Endothelial cell (in vitro differentiated cells): ENCODE data around the gene PON2. TPM values are rescaled to one million over a fixed set of nuclear protein-coding genes. Genes with fewer than 3 reads are reported as not detected.

Experiments
- DNase-seq: peaks from one replicate; pipeline ENCODE4 v3.0.0; 2021; ENCODE audit warnings: low spot score
- H3K27ac Mint-ChIP-seq: one replicate; pipeline ENCODE4 v1.8.0; 2021; ENCODE audit warnings: mixed read lengths, inconsistent platforms; ENCODE audit not compliant: unreplicated experiment
- H3K27me3 Mint-ChIP-seq: one replicate; pipeline ENCODE4 v1.8.0; 2021; ENCODE audit warnings: mild to moderate bottlenecking, moderate library complexity, mixed read lengths, inconsistent platforms; ENCODE audit not compliant: unreplicated experiment
- H3K36me3 Mint-ChIP-seq: one replicate; pipeline ENCODE4 v1.8.0; 2021; ENCODE audit warnings: mild to moderate bottlenecking, low read depth, mixed read lengths, inconsistent platforms; ENCODE audit not compliant: unreplicated experiment
- H3K4me1 Mint-ChIP-seq: one replicate; pipeline ENCODE4 v1.8.0; 2021; ENCODE audit warnings: mild to moderate bottlenecking, mixed read lengths, inconsistent platforms; ENCODE audit not compliant: unreplicated experiment
- H3K4me3 Mint-ChIP-seq: one replicate; pipeline ENCODE4 v1.8.0; 2021; ENCODE audit warnings: mild to moderate bottlenecking, mixed read lengths, inconsistent platforms; ENCODE audit not compliant: unreplicated experiment
- H3K9me3 Mint-ChIP-seq: one replicate; pipeline ENCODE4 v1.8.0; 2021; ENCODE audit warnings: mixed read lengths, inconsistent platforms; ENCODE audit not compliant: unreplicated experiment
- CTCF ChIP-seq: fragments of 200-600 bp; sonication (generic); IDR thresholded peaks from one replicate; pipeline ENCODE4 v1.5.0; 2021; ENCODE audit warnings: antibody characterized with exemption; ENCODE audit not compliant: unreplicated experiment
- long read RNA-seq: library from polyadenylated mRNA; unstranded; transcript quantifications from one replicate; pipeline ENCODE4 v2.0.0, GENCODE V29; 2020; ENCODE audit not compliant: unreplicated experiment
- total RNA-seq: library from RNA; stranded (reverse); fragmentation: NEBNext Ultra II Directional; extraction: Animal tissue kit (Norgen Biotek cat#: 25700); gene quantifications from one replicate; pipeline ENCODE4 v1.2.1, GENCODE V29; 2021; ENCODE audit not compliant: unreplicated experiment

Gene PON2
- total RNA-seq: 158 TPM
- long read RNA-seq, transcript PON2-218 (9 exons, 1,653 nt): major isoform, 45 of 72 reads
- long read RNA-seq, transcript PON2-215 (3 exons, 579 nt): minor isoform, 5 of 72 reads
- long read RNA-seq, transcript PON2-202 (9 exons, 1,726 nt): minor isoform, 7 of 72 reads
- long read RNA-seq, partial matches to known transcripts: 8 of 72 reads
- long read RNA-seq, other reads (novel, unspliced or antisense): 7 of 72 reads

GRCh38 chr7:95434557-95435421 is at the start of gene PON2:
Gene PON2, minus strand, starts transcription at chr7:95435028. Its CDS starts 77 bp downstream, at chr7:95434951.
- Mint-ChIP-seq H3K4me3 (peak within 1 kb of the TSS; percentile 91), H3K9me3 (no peaks in the 10 kb centered on the region), H3K4me1 (peaks cover 30% of the 10 kb centered on the region), H3K27me3 (no peaks in the 10 kb centered on the region), H3K27ac (peak within 1 kb of the TSS; percentile 97), H3K36me3 (no peaks in the 10 kb centered on the region)
- peak; percentile 82 for DNase-seq
- TF ChIP-seq CTCF: no peak

GRCh38 chr7:95482424-95482823 is 47.6 kb upstream of the PON2 start:
- TF ChIP-seq CTCF: no peak
- Mint-ChIP-seq H3K4me1 (no peaks in the 10 kb centered on the region), H3K27ac (no peak overlapping the region), H3K4me3 (no peak overlapping the region), H3K27me3 (no peaks in the 10 kb centered on the region), H3K36me3 (no peaks in the 10 kb centered on the region), H3K9me3 (no peaks in the 10 kb centered on the region)
- no peak for DNase-seq

GRCh38 chr7:95481271-95482165 is 46.7 kb upstream of the PON2 start:
- no peak for TF ChIP-seq CTCF

GRCh38 chr7:95479992-95480624 is 45.3 kb upstream of the PON2 start:
- no peak for TF ChIP-seq CTCF
- Mint-ChIP-seq H3K9me3 (no peaks in the 10 kb centered on the region), H3K27ac (no peak overlapping the region), H3K27me3 (no peaks in the 10 kb centered on the region), H3K4me1 (peaks cover 8% of the 10 kb centered on the region), H3K4me3 (no peak overlapping the region), H3K36me3 (no peaks in the 10 kb centered on the region)
- no peak for DNase-seq

More at GRCh38 chr7:95481271-95482165, 46.7 kb upstream of the PON2 start:
- no peaks in the 10 kb centered on the region for H3K27me3 Mint-ChIP-seq
- DNase-seq: no peak
- H3K4me3 Mint-ChIP-seq: no peak overlapping the region
- H3K9me3 Mint-ChIP-seq: no peaks in the 10 kb centered on the region
- H3K4me1 Mint-ChIP-seq: peaks cover 1% of the 10 kb centered on the region
- no peak overlapping the region for H3K27ac Mint-ChIP-seq
- H3K36me3 Mint-ChIP-seq: no peaks in the 10 kb centered on the region
